ENCODE results near the gene CENPK.

DNA sequence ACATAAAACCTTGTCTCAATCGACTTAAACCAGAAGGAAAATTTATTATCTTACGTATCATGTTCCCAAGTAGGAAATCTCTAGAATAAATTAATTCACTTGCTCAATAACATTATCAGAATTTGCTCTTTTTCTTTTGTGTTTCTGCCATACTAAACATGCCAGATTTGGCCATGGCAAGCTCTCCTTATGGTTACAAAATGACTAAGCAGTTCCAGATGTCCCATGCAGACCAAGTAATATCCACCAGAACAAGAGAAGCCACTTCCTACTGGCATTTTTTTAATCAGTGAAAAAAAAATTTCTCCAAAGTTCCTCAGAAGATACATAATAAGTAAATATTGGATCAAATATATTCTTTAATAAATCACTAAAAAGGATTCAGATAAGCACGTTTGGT is 56.0 kb downstream of the CENPK start:
- TF ChIP-seq, protein P1, sequence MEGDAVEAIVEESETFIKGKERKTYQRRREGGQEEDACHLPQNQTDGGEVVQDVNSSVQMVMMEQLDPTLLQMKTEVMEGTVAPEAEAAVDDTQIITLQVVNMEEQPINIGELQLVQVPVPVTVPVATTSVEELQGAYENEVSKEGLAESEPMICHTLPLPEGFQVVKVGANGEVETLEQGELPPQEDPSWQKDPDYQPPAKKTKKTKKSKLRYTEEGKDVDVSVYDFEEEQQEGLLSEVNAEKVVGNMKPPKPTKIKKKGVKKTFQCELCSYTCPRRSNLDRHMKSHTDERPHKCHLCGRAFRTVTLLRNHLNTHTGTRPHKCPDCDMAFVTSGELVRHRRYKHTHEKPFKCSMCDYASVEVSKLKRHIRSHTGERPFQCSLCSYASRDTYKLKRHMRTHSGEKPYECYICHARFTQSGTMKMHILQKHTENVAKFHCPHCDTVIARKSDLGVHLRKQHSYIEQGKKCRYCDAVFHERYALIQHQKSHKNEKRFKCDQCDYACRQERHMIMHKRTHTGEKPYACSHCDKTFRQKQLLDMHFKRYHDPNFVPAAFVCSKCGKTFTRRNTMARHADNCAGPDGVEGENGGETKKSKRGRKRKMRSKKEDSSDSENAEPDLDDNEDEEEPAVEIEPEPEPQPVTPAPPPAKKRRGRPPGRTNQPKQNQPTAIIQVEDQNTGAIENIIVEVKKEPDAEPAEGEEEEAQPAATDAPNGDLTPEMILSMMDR (IDR thresholded peaks at IDR 0.05; ENCODE audit: control extremely low read depth in 1 of 3, insufficient read depth in 1 of 3, low read depth in 1 of 3, low read length in 3 of 3): no peak
- TF ChIP-seq CHD2 (IDR thresholded peaks at IDR 0.05; ENCODE audit: low read length): no peak
- TF ChIP-seq POLR2A (IDR thresholded peaks at IDR 0.05; ENCODE audit: control extremely low read depth in 1 of 2, low read depth in 2 of 2, low read length in 2 of 2): no peak
- no peak for TF ChIP-seq CHD1 (IDR thresholded peaks at IDR 0.05; ENCODE audit: low read depth, low read length)
- TF ChIP-seq CBX8 (IDR thresholded peaks at IDR 0.05; ENCODE audit: borderline replicate concordance, low read depth, low read length): no peak
- no peak for TF ChIP-seq TAF1 (IDR thresholded peaks at IDR 0.05; ENCODE audit: low read depth, low read length)
- no peak for TF ChIP-seq KDM4A (IDR thresholded peaks at IDR 0.05; ENCODE audit: low read depth, low read length, severe bottlenecking)

Measured in H1 (cell line).